ENCODE results near the gene RORC.

- no peak for TF ChIP-seq POLR2A (IDR thresholded peaks at IDR 0.05)
- TF ChIP-seq CTCF (IDR thresholded peaks at IDR 0.05), result no peak
Measured at GRCh38 chr1:151832318-151832980, 847 bp upstream of the RORC start.
